Keratinocyte (primary cell): Measurements from ENCODE around the gene PLXNB2. TPM values are rescaled to one million over a fixed set of nuclear protein-coding genes. Genes with fewer than 3 reads are reported as not detected.

Experiments
- DNase-seq: peaks from one replicate; pipeline ENCODE4 v3.0.0-alpha.2; 2011; ENCODE audit warnings: low read depth, missing footprints, low spot score
- FAIRE-seq: peaks from 2 replicates; lab custom pipeline; 2011; peaks lifted over from hg19 to GRCh38; lab: Jason Lieb, UNC
- H2AFZ ChIP-seq: 2 replicates; pipeline ENCODE4 v1.6.0; 2012; ENCODE audit warnings: low read length, control low read depth, inconsistent platforms; ENCODE audit not compliant: control insufficient read depth
- H3K27ac ChIP-seq: 2 replicates; pipeline ENCODE4 v1.5.1; 2011; ENCODE audit warnings: low read length; ENCODE audit not compliant: control insufficient read depth, insufficient read depth
- H3K27me3 ChIP-seq: 3 replicates; pipeline ENCODE4 v1.6.0; 2011; ENCODE audit warnings: low read length; ENCODE audit not compliant: control insufficient read depth, insufficient read depth; ENCODE audit errors: extremely low read depth
- H3K36me3 ChIP-seq, 2 experiments: 2 replicates in 1 of 2; 3 replicates in 1 of 2; pipeline ENCODE4 v1.5.1; 2011; ENCODE audit warnings: low read length in 2 of 2, mild to moderate bottlenecking in 1 of 2; ENCODE audit not compliant: control insufficient read depth in 2 of 2, insufficient read depth in 2 of 2; ENCODE audit errors: extremely low read depth in 1 of 2
- H3K4me1 ChIP-seq: 3 replicates; pipeline ENCODE4 v1.5.1; 2011; ENCODE audit warnings: low read length; ENCODE audit not compliant: control insufficient read depth, insufficient read depth; ENCODE audit errors: extremely low read depth
- H3K4me2 ChIP-seq: 3 replicates; pipeline ENCODE4 v1.6.0; 2011; ENCODE audit warnings: low read depth, low read length; ENCODE audit not compliant: control insufficient read depth, insufficient read depth; ENCODE audit errors: extremely low read depth
- H3K4me3 ChIP-seq, 3 experiments: fragments of 200-600 bp in 1 of 3; sonication (generic) in 1 of 3; 2 replicates in 2 of 3; 3 replicates in 1 of 3; pipeline ENCODE4 v1.5.1; 2011 to 2016; ENCODE audit warnings: low read length in 3 of 3, mild to moderate bottlenecking in 3 of 3, control low read depth in 2 of 3, inconsistent platforms in 1 of 3, low read depth in 1 of 3, mixed read lengths in 1 of 3, mixed run types in 1 of 3, moderate library complexity in 1 of 3; ENCODE audit not compliant: control insufficient read depth in 2 of 3, insufficient read depth in 2 of 3; ENCODE audit errors: extremely low read depth in 1 of 3
- H3K79me2 ChIP-seq: 2 replicates; pipeline ENCODE4 v1.6.0; 2012; ENCODE audit warnings: low read length; ENCODE audit not compliant: control insufficient read depth, insufficient read depth
- H3K9ac ChIP-seq: 3 replicates; pipeline ENCODE4 v1.6.0; 2011; ENCODE audit warnings: low read length; ENCODE audit not compliant: control insufficient read depth, insufficient read depth; ENCODE audit errors: extremely low read depth
- H3K9me1 ChIP-seq: 3 replicates; pipeline ENCODE4 v1.6.0; 2011; ENCODE audit warnings: low read length; ENCODE audit not compliant: control insufficient read depth, insufficient read depth; ENCODE audit errors: extremely low read depth
- H3K9me3 ChIP-seq: 2 replicates; pipeline ENCODE4 v1.5.1; 2012; ENCODE audit warnings: low read depth, low read length; ENCODE audit not compliant: control insufficient read depth
- H4K20me1 ChIP-seq: 3 replicates; pipeline ENCODE4 v1.6.0; 2011; ENCODE audit warnings: low read length; ENCODE audit not compliant: control insufficient read depth, insufficient read depth; ENCODE audit errors: extremely low read depth
- EZH2 ChIP-seq: IDR thresholded peaks from one replicate; pipeline ENCODE4 v1.6.1; 2012; ENCODE audit warnings: inconsistent platforms, mild to moderate bottlenecking, low read length, moderate library complexity
- dilution Hi-C: fragments of 300-500 bp; cut with MboI; formaldehyde crosslinking; loops from one replicate; pipeline ENCODE4 v1.7.0; 2020; ENCODE audit warnings: low sequenced_read_pairs; ENCODE audit not compliant: extremely low pct_ligation_motif_present
- polyA plus RNA-seq, 5 experiments: library from polyadenylated mRNA; depleted of rRNA in 3 of 5; stranded (reverse) in 3 of 5; stranded (forward) in 1 of 5; unstranded in 1 of 5; fragments of >200 nt; gene quantifications; 1 replicate in 1 of 5; 2 replicates in 3 of 5; 3 replicates in 1 of 5; pipeline versions ENCODE4 v1.2.1 to v1.2.3, GENCODE V29; 2011 to 2012; ENCODE audit warnings: missing spikeins in 2 of 5, low read depth in 1 of 5, low replicate concordance in 1 of 5
- TF ChIP-seq, protein P1 (sequence below), 3 experiments: IDR thresholded peaks in 1 of 3; conservative IDR thresholded peaks in 1 of 3; optimal IDR thresholded peaks in 1 of 3; 2 replicates in 2 of 3; 3 replicates in 1 of 3; pipeline versions ENCODE3 to v1.5.1; 2011; ENCODE audit warnings: low read length in 3 of 3, mild to moderate bottlenecking in 3 of 3, moderate library complexity in 2 of 3, control low read depth in 1 of 3, inconsistent platforms in 1 of 3; ENCODE audit not compliant: insufficient read depth in 2 of 3; ENCODE audit errors: extremely low read depth in 1 of 3

PLXNB2 gene
- polyA plus RNA-seq, 1 donor (not counting 4 experiments of a cell fraction or from before 2014, with no cell fraction given): 44.3 TPM

DNA sequence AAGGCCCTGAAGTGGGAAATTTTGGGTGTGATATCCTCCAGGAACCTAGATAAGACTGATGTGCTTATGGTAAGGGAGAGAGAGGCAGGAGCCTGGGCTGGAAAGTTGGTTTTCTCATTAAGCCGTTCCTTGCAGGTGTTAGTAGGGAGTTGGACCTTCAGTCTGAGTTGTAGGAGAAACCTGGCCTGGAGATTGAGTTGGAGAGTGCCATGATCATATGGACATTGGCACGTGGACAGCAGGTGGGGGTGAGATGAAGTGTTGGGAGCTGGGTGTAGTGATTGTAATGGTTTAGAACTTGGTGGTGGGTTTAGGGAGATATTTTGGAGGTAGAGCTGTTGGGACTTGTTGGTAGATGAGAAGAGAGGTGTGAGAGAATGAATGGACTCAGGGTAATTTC lies 40.6 kb upstream of the PLXNB2 start:
- Histone ChIP-seq H3K79me2 (peaks cover 39% of the 10 kb centered on the region), H2AFZ (no peak overlapping the region), H3K27ac (no peak overlapping the region), H3K27me3 (no peaks in the 10 kb centered on the region), H3K9me1 (no peaks in the 10 kb centered on the region), H3K9me3 (no peaks in the 10 kb centered on the region), H3K4me2 (no peak overlapping the region), H3K4me1 (peaks cover 5% of the 10 kb centered on the region), H3K9ac (no peak overlapping the region), H3K4me3 (no peak overlapping the region), H4K20me1 (no peaks in the 10 kb centered on the region), H3K36me3 (peaks cover 0 to 7% of the 10 kb centered on the region in 2 experiments)
- dilution Hi-C loops: no loop called here
- no peak for DNase-seq
- no peak for TF ChIP-seq EZH2
- TF ChIP-seq, protein P1, sequence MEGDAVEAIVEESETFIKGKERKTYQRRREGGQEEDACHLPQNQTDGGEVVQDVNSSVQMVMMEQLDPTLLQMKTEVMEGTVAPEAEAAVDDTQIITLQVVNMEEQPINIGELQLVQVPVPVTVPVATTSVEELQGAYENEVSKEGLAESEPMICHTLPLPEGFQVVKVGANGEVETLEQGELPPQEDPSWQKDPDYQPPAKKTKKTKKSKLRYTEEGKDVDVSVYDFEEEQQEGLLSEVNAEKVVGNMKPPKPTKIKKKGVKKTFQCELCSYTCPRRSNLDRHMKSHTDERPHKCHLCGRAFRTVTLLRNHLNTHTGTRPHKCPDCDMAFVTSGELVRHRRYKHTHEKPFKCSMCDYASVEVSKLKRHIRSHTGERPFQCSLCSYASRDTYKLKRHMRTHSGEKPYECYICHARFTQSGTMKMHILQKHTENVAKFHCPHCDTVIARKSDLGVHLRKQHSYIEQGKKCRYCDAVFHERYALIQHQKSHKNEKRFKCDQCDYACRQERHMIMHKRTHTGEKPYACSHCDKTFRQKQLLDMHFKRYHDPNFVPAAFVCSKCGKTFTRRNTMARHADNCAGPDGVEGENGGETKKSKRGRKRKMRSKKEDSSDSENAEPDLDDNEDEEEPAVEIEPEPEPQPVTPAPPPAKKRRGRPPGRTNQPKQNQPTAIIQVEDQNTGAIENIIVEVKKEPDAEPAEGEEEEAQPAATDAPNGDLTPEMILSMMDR (optimal IDR thresholded peaks at IDR 0.05 in 1 of 3, IDR thresholded peaks at IDR 0.05 in 1 of 3, conservative IDR thresholded peaks at IDR 0.05 in 1 of 3; ENCODE audit: extremely low read depth in 1 of 3, insufficient read depth in 2 of 3, low read length in 3 of 3): no peak
- no peak for FAIRE-seq

DNA sequence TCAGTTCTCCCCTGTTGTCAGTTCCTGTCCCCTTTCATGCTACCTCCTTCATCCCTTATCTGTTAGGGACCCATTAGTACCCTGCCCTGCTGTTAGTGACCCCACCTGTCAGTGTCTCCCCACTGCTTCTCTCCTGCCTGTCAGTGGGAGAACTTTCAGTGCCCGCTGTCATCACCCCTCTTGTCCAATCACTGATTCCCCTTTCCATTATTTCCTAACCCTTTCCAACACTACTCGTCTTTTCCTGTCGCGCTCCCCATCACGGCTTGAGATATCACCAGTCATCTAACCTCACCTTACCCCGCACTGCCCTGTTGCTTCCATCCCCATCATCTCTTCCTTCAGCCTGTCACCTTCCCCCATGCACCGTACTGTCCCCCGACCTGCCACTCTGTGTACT lies 39.7 kb upstream of the PLXNB2 start:
- peaks cover 38% of the 10 kb centered on the region for H3K79me2 ChIP-seq
- H3K27me3 ChIP-seq: no peaks in the 10 kb centered on the region
- no peak overlapping the region for H3K4me3 ChIP-seq
- H3K4me2 ChIP-seq: no peak overlapping the region
- DNase-seq (no peak), FAIRE-seq (no peak)
- no peaks in the 10 kb centered on the region for H3K9me1 ChIP-seq
- dilution Hi-C loops: no loop called here
- H4K20me1 ChIP-seq: no peaks in the 10 kb centered on the region
- no peak overlapping the region for H3K27ac ChIP-seq
- H3K36me3 ChIP-seq: peaks cover 0 to 3% of the 10 kb centered on the region in 2 experiments
- peaks cover 5% of the 10 kb centered on the region for H3K4me1 ChIP-seq
- H3K9me3 ChIP-seq: no peaks in the 10 kb centered on the region
- no peak for TF ChIP-seq EZH2
- TF ChIP-seq, protein P1 (optimal IDR thresholded peaks at IDR 0.05 in 1 of 3, IDR thresholded peaks at IDR 0.05 in 1 of 3, conservative IDR thresholded peaks at IDR 0.05 in 1 of 3; ENCODE audit: extremely low read depth in 1 of 3, insufficient read depth in 2 of 3, low read length in 3 of 3): no peak
- H2AFZ ChIP-seq: no peak overlapping the region
- H3K9ac ChIP-seq: no peak overlapping the region
